Measurements from ENCODE around the gene TMEM87A.
A peak's percentile ranks its signal among the peaks of the same experiment; 100 is the strongest.
"Not testable (repeated sequence)": the region's sequence is repeated elsewhere in the genome, so short reads cannot be mapped to it uniquely, and the experiment has no call there.

The TMEM87A gene, protein sequence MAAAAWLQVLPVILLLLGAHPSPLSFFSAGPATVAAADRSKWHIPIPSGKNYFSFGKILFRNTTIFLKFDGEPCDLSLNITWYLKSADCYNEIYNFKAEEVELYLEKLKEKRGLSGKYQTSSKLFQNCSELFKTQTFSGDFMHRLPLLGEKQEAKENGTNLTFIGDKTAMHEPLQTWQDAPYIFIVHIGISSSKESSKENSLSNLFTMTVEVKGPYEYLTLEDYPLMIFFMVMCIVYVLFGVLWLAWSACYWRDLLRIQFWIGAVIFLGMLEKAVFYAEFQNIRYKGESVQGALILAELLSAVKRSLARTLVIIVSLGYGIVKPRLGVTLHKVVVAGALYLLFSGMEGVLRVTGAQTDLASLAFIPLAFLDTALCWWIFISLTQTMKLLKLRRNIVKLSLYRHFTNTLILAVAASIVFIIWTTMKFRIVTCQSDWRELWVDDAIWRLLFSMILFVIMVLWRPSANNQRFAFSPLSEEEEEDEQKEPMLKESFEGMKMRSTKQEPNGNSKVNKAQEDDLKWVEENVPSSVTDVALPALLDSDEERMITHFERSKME

DNA sequence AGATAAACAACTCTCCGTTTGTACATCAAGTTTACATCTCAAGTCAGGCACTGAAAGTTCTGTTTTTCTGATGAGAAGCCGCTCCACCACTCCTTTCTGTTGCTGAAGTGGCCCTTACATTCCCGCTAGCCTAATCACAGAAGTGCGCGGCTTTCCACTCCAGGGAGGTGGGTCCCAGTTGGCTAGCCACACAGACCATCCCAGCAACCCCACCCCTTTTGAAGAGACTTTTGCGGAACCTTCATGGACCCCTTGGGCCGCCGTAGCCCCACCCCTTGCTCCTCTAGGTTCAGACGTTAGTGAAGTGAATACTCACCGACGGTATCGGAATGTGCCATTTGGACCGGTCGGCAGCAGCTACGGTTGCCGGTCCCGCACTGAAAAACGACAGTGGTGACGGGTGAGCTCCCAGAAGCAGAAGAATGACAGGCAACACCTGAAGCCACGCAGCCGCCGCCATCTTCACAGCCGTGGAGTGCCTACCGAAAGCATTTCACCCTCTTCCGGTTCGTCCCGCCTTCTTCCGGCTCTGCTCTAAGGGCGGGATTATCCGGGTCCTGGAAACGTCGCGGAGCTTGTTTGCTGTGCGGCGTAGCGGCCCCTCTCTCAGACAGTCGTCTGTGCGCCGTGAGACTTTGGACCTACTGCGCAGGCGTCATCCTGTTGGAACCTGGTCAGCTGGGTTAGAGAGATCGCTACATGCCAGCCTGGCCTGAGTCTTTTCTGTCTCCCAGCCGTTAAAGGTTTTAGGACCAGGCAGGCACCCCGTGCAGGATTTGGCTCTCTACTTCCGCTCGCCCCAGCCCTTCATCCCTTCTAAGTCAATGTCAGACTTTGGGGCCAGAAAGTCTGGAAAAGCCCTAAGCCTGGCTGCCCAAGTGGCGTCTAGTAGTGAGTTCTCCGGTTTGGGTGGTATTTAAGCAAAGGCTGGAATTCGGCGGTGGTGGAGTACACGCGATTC is at the start of gene TMEM87A, which contains the start of gene GANC:
Gene TMEM87A (minus strand): TSS at position 495 of the 961 bp plus-strand sequence. CDS start 35 bp downstream, at position 460.
Gene GANC (plus strand): TSS at position 263 of the 961 bp plus-strand sequence. CDS start 1,281 bp downstream, outside the sequence.
- DNase-seq = peak; percentile 91

DNA sequence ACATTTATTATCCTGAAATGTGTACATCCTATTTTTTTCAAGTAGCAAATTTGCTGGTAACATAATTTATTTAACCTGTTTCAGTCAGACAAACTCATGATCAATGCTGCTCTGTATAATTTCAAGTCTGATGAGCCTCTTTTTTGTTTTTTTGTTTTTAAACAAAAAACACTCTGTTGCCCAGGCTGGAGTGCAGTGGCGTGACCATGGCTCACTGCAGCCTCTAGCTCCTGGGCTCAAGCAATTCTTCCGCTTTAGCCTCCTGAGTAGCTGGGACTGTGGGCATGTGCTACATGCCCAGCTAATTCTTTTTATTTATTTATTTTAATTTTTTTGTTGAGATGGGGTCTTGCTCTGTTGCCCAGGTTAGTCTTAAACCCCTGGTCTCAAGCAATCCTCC is 46.0 kb upstream of the TMEM87A start:
- no peak for DNase-seq

DNA sequence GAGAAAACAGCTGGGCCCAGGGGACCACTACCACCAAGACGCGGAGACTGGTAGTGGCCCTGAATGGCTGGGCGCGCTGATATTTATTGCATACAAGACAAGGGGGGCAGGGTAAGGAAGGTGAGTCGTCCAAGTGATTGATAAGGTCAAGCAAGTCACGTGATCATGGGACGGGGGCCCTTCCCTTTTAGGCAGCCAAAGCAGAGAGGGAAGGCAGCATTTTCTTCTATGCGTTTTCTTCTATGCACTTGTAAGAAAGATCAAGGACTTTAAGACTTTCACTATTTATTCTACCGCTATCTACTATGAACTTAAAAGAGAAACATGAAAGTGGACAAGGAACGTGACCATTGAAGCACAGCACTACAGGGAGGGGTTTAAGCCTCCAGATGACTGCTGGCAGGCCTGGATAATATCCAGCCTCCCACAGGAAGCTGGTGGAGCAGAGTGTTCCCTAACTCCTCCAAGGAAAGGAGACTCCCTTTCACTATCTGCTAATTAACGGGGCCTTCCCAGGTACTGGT is 43.1 kb upstream of the TMEM87A start:
- not testable (repeated sequence) for DNase-seq

DNA sequence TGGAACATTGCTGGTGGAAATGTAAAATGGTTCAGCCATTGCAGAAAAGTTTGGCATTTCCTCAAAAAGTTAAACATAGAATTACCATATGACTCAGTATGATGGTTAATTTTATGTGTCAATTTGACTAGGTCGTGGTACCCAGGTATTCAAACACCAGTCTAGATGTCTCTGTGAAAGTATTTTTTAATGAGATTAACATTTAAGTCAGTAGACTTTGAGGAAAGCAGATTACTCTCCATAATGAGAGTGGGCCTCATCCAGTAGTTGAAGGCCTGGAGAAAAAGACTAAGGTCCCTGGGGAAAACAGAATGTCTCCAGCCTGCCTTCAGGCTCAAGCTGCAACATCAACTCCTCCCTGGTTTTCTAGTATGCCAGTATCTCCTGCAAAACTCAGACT is 42.3 kb upstream of the TMEM87A start:
- no peak for DNase-seq

DNA sequence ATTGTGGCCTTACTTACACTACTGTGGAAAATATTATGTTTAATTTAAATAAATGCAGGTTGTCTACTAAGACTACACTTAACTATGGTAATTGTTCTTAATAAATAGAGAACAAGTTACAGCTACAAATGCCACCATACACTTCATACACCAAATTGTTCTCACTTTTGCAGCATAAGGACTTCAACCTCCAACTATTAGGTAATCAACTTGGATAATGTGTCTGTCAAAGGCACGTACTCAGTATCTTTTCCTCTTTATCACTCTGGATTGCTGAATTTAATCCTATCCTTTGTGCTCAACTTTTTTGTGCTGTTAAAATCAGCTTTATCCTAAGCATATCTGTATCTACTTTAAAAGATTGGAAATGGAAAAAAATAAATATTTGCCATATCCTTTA is 41.6 kb upstream of the TMEM87A start:
- no peak for DNase-seq

DNA sequence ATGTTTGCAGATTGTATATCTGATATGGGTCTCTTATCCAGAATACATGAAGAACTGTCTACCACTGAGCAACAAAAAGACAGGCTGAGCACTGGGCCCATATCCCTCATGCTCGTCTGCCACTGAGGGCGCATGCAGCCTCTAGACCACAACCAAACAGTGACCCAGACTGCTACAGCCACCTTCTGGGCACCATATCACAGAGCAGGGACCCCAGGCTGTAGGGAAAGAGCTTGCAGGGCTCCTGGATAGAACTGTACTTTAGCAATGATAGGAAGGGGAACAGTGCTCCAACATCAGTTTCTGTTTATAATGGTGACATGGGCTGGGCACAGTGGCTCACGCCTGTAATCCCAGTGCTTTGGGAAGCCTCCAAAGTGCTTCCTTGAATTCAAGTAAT is 40.2 kb upstream of the TMEM87A start:
- no peak for DNase-seq

DNA sequence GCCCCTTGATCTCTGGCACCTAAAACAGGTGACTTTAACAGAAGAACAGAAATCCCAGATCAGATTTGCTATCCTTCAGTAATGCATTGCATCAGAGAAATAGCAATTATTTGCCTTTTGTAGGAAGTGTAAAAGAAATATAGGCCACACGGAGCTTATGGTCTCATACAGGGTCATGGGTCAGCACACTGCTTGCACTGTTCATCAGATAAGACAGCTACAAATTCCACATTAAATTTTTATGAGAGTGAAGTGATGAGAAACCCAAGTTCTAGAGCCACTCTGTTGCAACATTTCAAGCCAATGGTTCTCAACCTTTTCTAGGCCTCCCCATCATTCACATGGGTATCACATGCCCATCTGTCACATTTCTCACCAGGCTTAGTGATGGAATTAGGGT is 33.4 kb upstream of the TMEM87A start:
- DNase-seq = no peak

DNA sequence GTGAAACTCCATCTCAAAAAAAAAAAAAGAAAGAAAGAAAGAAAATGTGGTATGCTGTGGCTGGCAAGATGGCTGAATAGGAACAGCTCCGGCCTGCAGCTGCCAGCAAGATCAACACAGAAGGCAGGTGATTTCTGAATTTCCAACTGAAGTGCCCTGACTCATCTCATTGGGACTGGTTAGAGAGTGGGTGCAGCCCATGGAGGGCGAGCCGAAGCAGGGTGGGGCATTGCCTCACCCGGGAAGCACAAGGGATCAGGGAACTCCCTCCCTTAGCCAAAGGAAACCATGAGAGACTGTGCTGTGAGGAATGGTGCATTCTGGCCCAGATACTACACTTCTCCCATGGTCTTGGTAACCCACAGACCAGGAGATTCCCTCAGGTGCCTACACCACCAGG is 27.8 kb upstream of the TMEM87A start:
- DNase-seq = not testable (repeated sequence)

DNA sequence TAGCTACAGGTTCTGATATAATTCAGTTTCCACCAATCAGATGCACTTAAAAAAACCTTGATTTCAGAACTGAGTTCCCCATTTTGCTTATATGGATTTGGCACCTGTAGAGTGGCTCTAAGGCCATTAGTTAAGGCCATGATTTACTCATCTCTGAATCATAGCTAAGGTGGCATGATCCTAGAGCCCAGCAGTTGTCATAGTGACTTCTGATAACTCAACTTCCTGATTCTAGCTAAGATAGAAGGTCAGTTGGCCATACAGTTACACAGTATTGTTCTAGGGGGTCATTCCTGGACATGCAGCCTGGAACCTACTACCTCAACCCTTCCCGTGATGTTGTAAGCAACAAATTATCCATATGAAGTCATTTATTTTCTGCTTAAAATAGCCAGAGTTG is 15.9 kb upstream of the TMEM87A start:
- no peak for DNase-seq

DNA sequence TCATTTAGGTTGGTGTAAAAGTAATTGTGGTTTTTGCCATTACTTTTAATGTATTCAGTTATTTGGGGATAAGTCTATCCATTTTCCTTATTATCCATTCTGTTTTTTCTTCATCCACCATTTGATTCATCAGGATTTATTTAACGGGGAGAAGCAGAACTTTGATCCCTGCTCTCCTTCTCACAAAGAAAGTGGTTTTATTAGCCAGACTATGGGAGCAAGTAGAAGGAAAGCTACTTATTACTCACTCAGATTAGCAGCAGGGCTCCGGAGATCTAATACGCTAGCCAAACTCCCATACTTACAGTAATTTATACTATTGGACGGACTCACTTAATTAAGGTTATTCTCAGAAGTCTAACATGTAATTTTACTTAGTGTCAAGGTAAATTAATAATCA is 14.7 kb upstream of the TMEM87A start:
- no peak for DNase-seq

DNA sequence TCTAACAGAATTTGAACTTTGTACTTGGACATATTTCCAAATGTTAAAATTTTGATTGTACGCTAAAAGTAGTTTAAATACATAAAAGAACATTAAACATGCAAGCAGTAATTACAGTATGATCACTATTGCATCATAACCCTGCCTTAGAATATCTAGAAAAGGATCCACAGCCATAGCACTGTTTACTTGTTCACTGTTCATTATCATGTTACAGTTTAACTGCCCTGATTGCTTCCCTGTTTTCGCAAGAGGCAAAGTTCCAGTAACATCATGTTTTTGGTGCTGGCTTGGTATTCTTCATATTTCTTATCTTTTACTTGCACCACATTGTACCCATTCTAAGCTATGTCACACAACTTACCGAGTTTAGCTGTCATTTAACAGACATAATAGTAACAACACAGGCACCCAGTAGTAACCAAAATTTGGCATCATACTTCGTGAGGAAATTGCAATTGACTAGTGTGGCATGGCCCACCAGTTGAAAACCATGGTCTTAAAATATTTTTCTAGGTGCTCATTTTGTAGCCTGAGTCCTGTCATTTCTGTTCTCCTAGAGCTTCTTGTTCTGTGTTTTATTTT is 13.3 kb upstream of the TMEM87A start:
- no peak for DNase-seq

DNA sequence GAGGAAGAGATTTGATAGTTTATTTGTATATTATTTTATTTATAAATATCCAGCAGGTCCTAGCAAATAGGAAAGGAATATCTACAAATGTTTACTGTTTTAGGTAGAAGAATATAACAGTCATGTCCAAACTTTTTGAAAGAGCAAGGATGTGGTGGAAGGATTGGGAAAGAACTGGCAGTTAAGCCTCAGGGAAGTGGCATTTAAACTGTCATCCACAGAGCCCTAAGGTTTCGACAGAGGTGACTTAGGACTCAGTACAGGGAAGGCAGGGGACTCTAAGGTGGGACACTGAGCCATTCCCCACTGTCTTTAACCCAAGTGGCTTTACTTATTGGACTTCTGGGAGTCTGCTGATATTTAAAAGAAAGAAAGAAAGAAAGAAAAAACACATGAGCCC is 11.8 kb upstream of the TMEM87A start:
- no peak for DNase-seq

DNA sequence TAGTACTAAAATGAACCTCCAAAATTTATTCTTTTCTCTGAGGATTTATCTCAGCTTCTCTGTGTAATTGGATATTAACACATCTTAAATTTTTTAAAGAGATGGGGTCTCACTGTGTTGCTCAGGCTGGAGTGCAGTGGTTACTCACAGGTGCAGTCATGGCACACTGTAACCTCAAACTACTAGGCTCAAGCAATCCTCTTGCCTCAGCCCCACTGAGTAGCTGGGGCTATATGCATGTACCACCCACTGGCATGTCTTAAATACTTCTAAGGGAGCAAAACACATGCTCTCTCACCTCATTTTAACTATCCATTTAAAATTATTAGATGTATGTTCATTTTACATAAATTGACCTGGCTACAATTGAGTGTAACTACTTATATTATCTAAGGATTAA is 11.3 kb upstream of the TMEM87A start:
- no peak for DNase-seq

DNA sequence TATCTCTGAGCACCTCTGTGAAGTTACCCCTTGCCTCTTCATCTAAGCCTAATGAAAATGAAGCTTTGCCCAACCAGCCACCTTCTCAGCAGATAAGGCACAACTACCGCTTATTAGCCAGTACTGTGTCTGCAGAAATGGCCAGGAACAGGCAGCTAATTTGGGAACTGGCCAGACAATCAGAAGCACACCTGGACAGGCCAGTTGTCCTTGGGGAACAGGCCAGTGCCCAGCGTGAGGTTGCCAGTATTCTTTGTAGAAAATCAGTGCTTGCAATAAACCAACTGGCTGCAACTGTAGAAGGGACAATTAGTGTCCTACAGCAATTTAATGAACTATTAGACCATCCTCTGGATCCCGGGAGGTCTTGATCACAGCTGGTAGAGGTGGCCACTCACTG is 10.4 kb upstream of the TMEM87A start:
- no peak for DNase-seq

DNA sequence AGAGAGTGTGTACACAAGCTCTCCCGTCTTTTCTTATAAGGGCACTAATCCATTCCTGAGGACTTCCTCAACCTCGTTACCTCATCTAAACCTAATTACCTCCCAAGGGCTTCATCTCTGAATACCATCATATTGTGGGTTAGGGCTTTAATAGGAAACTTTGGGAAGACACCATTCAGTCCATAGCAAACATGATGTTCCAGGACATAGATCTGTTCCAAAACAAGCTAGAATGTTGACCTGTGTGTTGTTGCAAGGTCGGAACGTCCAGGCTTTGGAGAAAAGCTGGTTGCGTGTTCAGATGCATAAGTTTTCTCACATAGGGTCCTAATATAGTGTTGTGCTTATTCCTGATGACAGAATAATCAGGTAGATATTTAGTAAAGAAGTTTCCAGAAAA is 9.7 kb upstream of the TMEM87A start:
- no peak for DNase-seq

DNA sequence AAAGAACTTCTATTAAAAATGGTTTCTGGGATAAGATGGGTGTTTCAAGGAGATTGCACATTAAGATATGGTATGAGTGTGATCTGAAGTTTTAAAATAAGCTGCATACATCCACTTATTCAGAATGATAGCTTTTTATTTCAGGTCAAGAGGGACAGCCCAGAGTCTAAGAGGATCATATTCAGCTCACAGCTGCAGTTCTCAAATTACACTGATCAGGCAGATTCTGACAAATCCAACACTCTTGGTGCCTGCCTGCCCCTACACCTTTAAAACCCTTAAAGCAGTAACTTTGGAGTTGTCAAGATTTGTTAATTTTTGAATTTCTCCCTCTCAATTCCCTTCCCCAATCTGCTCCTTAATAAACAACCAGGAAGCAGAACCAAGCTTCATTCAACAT is 9.1 kb upstream of the TMEM87A start:
- no peak for DNase-seq

DNA sequence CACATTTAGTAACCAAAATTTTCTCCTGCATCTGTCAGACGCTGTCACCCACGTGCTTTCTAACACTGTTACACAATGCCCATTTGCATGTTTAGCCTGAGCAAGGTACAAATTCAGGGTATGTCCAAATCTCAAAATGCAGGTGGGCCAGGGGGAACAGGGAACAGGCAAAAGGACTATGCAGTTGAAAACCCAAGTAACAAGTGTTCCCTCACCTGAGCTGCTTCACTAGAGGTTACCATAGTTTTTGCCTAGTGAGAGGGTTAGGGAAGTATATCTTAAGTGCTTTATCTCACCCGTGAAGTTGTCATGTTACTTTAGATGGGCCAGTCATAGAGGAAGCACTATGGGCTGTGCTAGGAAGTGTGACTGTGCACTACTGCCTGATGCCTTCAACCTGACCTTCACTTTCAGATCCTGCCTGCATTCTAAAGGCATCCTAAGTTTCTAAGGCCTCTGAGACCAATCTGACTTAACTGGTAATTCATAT is 6.0 kb upstream of the TMEM87A start:
- no peak for DNase-seq

DNA sequence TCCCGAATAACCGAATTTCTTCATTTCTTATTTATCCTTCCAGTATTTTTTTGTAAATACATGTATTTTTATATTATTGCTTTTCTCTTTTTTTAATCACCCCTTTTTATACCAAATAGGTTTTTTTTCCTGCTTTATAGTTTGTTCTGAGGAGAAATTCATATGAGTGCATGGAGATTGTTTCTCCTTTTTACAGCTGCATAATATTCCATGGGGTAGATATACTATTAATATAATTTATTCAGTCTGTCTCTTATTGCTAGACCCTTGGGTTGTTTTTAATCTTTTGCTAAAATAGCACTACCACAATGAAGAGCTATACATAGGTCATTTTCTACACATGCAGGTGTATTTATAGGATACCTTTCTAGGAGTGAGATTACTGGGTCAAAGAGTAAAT is 3.5 kb upstream of the TMEM87A start:
- DNase-seq = no peak

DNA sequence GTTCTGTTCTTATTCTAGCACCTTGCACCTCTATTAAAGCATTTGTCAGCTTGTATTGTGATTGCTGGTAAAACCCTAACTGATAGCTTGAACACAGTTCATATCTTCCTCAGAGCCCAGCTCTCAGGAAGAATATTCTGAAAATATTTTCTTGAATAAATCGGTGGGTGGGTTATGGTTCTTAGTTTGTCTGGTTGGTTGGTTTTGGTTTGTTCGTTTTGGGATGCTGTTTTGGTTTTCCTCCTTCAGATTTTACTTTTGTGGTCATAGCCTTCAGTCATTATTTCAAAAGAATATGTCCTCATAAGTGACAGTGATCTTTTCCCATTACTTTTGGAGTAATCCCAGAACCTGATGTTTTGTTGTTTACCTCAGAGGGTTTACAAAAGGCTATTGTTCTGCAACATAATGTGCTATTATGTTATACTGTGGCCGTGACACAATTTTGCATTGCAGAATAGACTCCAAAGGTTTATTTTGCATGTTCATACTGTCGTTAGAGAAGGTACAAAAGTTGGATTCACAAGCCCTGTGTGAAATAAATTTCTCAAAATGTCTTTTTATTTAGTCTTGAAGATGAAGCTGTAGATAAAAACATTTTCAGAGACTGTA is 2.7 kb upstream of the TMEM87A start:
- DNase-seq = no peak

DNA sequence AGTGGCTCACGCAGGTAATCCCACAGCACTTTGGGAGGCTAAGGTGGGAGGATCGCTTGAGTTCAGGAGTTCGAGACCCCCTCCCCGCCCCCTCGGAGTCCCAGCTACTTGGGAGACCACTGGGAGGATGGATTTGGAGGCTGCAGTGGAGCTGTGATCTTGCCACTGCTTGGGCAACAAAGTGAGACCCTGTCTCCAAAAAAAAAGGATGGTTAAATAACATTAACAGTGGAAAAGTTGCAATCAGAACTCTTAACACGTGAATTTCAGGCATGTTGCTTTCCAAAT is 1.4 kb upstream of the TMEM87A start:
- DNase-seq = no peak

DNA sequence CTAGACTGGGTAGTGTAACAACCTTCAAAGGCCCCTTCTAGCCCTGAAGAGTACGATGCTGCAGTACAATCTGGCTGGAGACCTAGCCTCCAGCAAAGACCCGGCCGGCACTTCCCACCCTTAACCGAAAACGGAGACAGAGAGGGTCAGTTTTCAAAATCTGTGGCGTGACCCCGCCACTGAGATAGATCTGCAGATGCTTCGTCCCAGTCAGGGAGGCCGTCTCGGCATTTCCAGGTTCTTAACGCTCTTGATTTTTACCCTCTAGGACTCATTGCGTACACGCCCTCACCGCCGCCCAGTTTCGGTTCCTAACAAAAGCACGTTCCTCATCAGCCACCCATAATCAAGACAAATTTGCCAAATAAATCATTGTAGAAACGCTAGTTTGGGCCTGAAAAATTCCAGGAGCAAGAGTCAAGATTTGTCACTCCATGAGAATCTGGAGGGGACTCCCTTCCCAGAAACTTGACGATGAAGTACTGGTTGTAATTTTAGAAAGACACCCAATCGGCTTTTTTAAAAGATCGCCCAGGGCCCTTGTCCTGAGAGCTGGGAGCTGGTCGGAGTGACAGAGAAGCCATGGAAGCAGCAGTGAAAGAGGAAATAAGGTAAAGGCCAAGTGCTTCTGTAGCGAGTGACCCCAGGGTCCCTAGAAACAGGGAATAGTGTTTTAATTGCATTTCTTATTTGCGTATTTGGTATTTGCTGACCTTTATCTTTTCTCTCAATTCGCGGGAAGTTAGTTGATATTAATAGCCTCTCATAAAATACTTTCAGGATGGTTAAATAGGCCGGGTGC is 868 bp upstream of the TMEM87A start:
- peak; percentile 8 for DNase-seq

DNA sequence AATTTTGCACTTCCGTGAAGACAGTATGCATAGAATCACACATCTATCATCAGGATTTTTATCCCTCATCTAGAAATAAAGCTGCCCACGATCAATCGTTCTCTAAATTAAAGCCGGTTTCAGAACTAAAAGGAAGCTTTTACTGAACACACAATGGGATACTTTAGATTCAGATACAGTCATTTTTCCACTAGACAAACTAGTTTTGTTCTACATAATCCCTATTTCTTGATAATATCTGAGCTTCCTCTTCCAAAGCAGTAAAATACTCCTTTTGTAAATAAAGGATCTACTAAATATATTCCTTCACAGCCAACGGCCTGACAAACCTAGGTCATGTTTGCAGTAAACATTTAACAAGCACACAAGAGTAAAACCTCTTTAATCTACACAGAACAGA is 2.2 kb downstream of the TMEM87A start:
- no peak for DNase-seq
